ENCODE results near the gene TMEM165.
"Not testable (repeated sequence)": the region's sequence is repeated elsewhere in the genome, so short reads cannot be mapped to it uniquely, and the experiment has no call there.

Gene TMEM165, protein sequence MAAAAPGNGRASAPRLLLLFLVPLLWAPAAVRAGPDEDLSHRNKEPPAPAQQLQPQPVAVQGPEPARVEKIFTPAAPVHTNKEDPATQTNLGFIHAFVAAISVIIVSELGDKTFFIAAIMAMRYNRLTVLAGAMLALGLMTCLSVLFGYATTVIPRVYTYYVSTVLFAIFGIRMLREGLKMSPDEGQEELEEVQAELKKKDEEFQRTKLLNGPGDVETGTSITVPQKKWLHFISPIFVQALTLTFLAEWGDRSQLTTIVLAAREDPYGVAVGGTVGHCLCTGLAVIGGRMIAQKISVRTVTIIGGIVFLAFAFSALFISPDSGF

DNA sequence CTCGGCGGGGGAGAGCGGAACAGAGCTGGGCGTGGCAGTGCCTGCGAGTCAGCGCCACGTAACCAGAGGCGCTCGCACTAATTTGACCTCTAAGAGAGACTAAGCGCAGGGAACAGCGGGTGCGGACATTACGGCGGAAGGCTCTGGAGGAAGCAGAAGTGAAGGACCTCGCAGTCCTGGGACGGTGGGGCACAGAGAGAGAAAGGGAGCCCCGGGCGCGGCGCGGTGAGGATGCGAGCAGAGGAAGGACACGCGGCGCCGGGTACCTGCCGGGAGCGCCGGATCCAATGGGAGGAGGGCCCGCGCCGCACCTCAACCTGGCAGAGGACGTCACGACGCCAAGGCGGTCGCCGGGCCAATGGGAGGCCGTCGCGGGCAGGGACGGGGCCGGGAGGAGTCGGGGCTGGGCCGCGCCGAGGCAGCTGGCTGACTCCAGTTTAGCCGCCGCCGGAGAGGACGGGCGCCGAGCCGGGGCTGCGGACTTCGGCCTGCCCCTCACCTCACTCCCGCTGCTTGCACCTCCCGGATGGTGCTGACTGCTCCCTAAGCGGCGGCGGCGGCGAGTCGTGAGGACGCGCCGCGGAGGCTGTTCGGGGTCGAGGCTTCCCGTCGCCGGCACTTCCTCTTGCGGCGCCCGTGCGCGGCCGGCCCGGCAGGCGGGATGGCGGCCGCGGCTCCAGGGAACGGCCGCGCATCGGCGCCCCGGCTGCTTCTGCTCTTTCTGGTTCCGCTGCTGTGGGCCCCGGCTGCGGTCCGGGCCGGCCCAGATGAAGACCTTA, at the start of gene TMEM165:
Gene TMEM165, plus strand, starts transcription at position 429 of the 779 bp plus-strand sequence. Its CDS starts 233 bp downstream, at position 662.
- Mint-ChIP-seq H3K27me3 (ENCODE audit: low read depth) (no peaks in the 10 kb centered on the region), H3K4me3 (peak within 1 kb of the TSS; percentile 98), H3K4me1 (ENCODE audit: low read depth) (peaks cover 36% of the 10 kb centered on the region), H3K9me3 (no peaks in the 10 kb centered on the region), H3K36me3 (ENCODE audit: low read depth) (peaks cover 14% of the 10 kb centered on the region), H3K27ac (peak within 1 kb of the TSS; percentile 97)

DNA sequence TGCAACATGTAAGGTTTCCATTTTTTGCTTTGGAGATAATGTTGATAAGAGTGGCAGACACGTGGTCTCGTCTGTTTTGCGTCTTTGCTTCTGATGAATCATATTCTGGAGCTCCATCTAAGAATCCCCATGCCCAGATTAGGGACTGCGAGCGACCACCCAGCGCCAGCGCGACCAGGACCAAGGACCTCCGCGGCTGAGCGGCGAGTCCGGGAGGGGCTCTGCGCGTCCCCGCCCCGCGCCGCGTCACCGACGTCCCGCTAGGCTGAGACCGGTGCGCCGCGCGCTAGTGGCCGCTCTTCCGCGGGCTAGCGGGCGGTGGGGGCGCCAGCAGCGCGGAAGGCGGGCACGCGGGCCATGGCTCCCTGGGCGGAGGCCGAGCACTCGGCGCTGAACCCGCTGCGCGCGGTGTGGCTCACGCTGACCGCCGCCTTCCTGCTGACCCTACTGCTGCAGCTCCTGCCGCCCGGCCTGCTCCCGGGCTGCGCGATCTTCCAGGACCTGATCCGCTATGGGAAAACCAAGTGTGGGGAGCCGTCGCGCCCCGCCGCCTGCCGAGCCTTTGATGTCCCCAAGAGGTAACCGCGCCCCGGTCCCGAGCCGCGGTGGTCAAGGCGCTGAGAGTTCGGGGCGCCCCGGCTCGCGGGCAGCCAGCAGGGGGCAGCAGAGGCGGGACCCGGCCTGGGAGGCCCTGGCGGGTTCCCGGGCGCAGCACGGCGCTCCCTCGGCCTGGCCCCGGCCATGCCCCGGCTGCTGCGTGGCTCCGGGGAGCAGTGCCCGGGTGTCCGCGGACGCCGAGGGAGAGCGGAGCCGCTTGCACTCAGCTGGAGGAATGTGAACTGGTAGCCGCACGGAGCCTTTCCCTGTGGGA, 49.5 kb upstream of the TMEM165 start, which contains the start of gene SRD5A3:
Gene SRD5A3, plus strand, starts transcription at position 263 of the 871 bp plus-strand sequence. Its CDS starts 95 bp downstream, at position 358.
- Mint-ChIP-seq H3K27ac (peak within 1 kb of the TSS; percentile 85), H3K9me3 (no peaks in the 10 kb centered on the region), H3K4me3 (peak within 1 kb of the TSS; percentile 88), H3K4me1 (ENCODE audit: low read depth) (peaks cover 22% of the 10 kb centered on the region), H3K27me3 (ENCODE audit: low read depth) (no peaks in the 10 kb centered on the region), H3K36me3 (ENCODE audit: low read depth) (no peaks in the 10 kb centered on the region)

DNA sequence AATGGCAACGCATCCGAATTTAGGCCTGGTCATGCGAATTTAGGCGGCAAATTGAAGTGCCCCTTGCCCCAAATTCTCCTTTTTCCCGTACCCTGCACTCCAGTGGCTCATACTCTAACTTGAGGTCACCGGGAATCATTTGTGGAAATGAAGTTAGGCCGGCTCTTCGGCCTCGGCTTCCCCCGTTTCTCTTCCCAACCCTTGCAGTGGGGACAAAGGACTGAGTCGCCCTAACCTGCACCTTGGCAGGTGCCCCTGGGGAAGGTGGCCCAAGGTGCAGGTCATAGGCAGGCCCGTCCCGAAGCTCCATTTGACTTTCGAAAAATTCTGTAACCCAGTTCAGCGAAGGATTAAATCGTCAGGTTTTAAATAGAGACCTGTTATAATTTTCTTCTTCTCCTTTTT, 48.9 kb upstream of the TMEM165 start:
- Mint-ChIP-seq H3K27me3 (ENCODE audit: low read depth) (no peaks in the 10 kb centered on the region), H3K9me3 (no peaks in the 10 kb centered on the region), H3K36me3 (ENCODE audit: low read depth) (no peaks in the 10 kb centered on the region), H3K4me3 (peak overlapping the region; percentile 80), H3K27ac (peak overlapping the region; percentile 62), H3K4me1 (ENCODE audit: low read depth) (peaks cover 22% of the 10 kb centered on the region)

DNA sequence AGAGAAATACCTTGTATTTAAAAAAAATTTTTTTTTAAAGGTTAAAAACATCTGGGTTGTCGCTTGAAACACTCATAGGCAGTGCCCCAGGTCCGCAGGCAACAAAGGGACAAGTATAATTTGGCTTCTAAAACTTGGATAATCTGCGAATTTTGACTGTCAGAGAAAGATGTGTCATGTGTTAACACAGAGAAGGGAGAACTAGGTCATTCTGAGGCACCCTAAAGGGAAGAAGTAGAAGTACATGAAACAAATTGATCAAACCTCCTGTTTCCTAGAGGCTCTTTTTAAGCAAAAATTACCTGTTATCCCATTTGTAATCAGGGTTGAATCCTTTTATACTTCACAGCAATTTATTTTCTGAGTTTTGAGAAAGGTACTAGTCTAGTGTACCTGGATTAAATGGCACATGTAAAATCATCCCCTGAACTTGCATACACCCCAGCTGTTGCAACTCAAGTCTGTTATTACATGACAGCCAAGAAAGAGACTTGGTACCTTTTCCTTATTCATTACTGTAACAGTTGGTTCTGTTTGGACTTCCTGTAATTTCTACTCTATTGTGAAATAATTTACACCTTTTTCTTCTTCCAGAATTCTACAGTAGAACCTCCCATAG, 48.0 kb upstream of the TMEM165 start:
- Mint-ChIP-seq H3K27ac (peak overlapping the region; percentile 24), H3K4me3 (peak overlapping the region; percentile 80), H3K27me3 (ENCODE audit: low read depth) (no peaks in the 10 kb centered on the region), H3K36me3 (ENCODE audit: low read depth) (peaks cover 3% of the 10 kb centered on the region), H3K4me1 (ENCODE audit: low read depth) (peaks cover 22% of the 10 kb centered on the region), H3K9me3 (peaks cover 2% of the 10 kb centered on the region)

DNA sequence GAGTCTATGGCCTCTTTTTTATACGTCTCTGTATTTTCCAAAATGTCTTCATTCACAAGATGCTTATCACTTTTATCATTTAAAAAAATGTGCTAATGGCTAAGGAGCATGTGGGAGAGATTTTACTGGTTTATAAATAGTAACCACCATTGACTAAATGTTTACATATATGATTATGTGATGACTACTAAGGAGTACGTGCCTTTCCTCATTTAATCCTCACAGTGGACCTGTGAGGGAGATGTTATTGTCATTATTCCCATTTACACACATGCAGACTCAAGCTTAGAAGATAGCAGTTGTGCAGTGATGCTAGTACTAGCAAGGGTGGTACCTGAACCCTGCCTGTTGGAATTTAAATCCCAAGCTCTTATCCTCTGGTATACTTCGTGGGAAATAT, 47.3 kb upstream of the TMEM165 start:
- H3K4me1 Mint-ChIP-seq (ENCODE audit: low read depth) = peaks cover 22% of the 10 kb centered on the region
- no peaks in the 10 kb centered on the region for H3K27me3 Mint-ChIP-seq (ENCODE audit: low read depth)
- peaks cover 5% of the 10 kb centered on the region for H3K9me3 Mint-ChIP-seq
- H3K27ac Mint-ChIP-seq = no peak overlapping the region
- H3K4me3 Mint-ChIP-seq = no peak overlapping the region
- peaks cover 3% of the 10 kb centered on the region for H3K36me3 Mint-ChIP-seq (ENCODE audit: low read depth)

DNA sequence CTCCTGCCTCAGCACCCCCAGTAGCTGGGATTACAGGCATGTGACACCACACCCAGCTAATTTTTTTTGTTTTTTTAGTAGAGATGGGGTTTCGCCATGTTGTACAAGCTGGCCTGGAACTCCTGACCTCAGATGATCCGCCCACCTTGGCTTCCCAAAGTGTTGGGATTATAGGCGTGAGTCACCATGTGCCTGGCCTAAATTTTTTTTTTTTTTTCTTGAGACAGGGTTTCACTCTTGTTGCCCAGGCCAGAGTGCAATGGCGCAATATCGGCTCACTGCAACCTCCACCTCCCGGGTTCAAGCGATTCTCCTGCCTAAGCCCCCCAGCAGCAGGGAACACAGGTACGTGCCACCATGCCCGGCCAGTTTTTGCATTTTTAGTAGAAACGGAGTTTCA, 44.9 kb upstream of the TMEM165 start:
- H3K27me3 Mint-ChIP-seq (ENCODE audit: low read depth); H3K27ac Mint-ChIP-seq; H3K4me3 Mint-ChIP-seq; H3K36me3 Mint-ChIP-seq (ENCODE audit: low read depth); H3K9me3 Mint-ChIP-seq: not testable (repeated sequence)
- H3K4me1 Mint-ChIP-seq (ENCODE audit: low read depth) = peaks cover 16% of the 10 kb centered on the region

DNA sequence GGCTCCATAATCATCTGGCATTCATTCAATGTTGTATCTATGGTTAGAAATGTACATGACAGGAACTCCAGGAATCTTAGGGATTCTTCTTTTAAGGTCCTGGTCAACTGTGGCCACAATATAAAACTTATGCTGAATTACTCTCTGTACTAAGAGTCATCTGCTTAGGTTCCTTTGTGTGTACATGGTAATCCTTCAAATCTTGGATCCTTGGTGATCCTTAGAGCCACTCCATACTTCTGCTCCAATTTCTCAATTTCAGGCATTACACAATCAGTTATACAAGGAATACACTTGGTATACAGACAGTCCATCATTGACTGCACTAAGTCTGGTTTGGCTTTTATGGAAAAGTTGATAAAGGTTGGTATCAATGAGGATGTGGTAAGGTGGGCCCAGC, 43.9 kb upstream of the TMEM165 start:
- Mint-ChIP-seq H3K27ac (no peak overlapping the region), H3K9me3 (peaks cover 5% of the 10 kb centered on the region), H3K4me1 (ENCODE audit: low read depth) (peaks cover 13% of the 10 kb centered on the region), H3K36me3 (ENCODE audit: low read depth) (peaks cover 8% of the 10 kb centered on the region), H3K4me3 (no peak overlapping the region), H3K27me3 (ENCODE audit: low read depth) (no peaks in the 10 kb centered on the region)

DNA sequence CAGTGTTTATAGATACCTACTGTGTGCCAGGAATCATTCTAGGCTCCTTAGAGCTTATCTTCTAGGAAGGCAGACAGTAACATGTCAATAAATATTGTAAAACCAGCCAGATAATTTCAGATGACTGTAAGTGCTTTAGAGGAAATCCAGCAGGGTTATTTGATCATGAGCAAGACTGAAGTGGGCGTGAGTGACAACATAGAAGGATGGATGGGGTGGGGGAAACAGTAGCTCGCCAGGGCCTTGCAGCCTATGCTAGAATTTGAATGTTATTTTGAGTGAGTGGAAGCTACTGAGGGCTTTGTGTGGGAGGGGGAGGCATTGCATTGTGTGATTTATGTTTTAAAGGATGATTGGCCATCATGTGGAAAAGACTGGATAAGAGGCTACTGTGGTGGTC, 43.0 kb upstream of the TMEM165 start:
- no peak overlapping the region for H3K27ac Mint-ChIP-seq
- H3K4me1 Mint-ChIP-seq (ENCODE audit: low read depth) = peaks cover 4% of the 10 kb centered on the region
- H3K36me3 Mint-ChIP-seq (ENCODE audit: low read depth) = peaks cover 13% of the 10 kb centered on the region
- H3K27me3 Mint-ChIP-seq (ENCODE audit: low read depth) = no peaks in the 10 kb centered on the region
- H3K4me3 Mint-ChIP-seq = no peak overlapping the region
- H3K9me3 Mint-ChIP-seq = peaks cover 5% of the 10 kb centered on the region

DNA sequence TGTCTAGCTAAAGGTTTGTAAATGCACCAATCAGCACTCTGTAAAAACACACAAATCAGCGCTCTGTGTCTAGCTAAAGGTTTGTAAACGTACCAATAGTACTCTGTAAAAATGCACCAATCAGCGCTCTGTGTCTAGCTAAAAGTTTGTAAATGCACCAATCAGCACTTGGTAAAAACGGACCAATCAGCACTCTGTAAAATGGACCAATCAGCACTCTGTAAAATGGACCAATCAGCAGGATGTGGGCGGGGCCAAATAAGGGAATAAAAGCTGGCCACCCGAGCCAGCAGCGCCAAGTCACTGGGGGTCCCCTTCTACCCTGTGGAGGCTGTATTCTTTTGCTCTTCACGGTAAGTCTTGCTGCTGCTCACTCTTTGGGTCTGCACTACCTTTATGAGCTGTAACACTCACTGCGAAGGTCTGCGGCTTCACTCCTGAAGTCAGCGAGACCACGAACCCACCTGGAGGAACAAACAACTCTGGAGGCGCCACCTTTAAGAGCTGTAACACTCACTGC, 42.5 kb upstream of the TMEM165 start:
- H3K4me1 Mint-ChIP-seq (ENCODE audit: low read depth); H3K27ac Mint-ChIP-seq; H3K4me3 Mint-ChIP-seq; H3K27me3 Mint-ChIP-seq (ENCODE audit: low read depth); H3K9me3 Mint-ChIP-seq: not testable (repeated sequence)
- H3K36me3 Mint-ChIP-seq (ENCODE audit: low read depth) = peaks cover 13% of the 10 kb centered on the region

DNA sequence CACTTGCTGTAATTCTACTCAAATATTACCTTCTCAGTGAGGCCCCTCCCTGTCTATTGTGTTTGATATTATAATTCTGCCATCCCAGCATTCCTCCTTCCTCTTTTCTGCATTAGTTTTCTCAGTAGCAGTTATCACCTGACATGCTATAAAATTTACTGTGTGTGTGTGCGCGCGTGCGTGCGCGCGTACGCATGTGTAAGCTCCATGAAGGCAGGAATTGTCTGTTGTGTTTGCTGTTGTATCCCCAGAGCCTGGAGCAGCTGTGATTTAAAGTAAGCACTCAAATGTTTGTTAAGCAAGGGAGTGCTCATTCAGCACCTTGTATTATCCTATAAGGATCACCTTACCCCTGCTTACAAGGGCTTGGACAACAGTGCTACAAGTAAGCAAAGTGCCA, 41.1 kb upstream of the TMEM165 start:
- Mint-ChIP-seq H3K27me3 (ENCODE audit: low read depth) (no peaks in the 10 kb centered on the region), H3K4me3 (no peak overlapping the region), H3K36me3 (ENCODE audit: low read depth) (peaks cover 13% of the 10 kb centered on the region), H3K9me3 (peaks cover 5% of the 10 kb centered on the region), H3K27ac (no peak overlapping the region), H3K4me1 (ENCODE audit: low read depth) (peaks cover 5% of the 10 kb centered on the region)

DNA sequence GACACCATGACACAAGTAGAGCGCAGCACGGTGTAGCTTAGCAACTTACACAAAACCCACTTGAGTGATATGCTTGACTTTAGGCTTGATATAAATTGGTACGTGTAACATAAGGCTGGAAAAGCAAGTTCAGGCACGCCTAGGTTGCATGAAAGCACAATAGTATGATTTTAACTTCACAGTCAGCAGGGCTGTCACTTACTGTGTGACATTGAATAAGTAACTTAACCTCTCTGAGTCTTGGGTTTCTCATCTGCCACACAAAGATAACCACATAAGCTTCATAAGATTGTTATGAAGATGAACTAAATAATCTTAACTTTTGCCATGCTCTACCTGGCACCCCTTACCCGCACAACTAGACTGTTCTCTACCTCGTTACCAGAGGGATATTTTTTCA, 40.2 kb upstream of the TMEM165 start:
- Mint-ChIP-seq H3K4me1 (ENCODE audit: low read depth) (peaks cover 5% of the 10 kb centered on the region), H3K27ac (no peak overlapping the region)

DNA sequence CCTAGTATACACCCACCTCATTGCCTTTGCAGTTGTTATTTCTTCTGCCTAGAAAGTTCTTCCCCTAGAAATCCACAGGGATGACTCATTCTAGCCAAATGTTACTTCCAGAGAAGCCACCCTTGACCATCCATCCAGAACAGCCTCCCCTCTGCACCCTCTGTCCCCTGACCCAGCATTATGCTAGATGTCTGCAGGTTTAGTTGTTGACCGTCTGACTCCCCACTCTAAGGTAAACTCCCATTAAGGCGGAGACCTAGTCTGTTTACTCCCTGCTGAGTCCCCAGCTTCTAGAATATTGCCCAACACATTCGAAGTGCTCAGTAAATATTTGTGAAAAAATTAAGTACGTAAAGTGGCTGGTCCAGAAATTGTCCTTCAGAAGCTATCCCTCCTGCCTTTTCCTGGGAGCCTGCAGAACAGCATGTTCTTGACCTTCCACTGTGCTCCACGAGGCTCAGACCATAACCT, 38.7 kb upstream of the TMEM165 start:
- H3K27me3 Mint-ChIP-seq (ENCODE audit: low read depth) = no peaks in the 10 kb centered on the region
- peaks cover 13% of the 10 kb centered on the region for H3K36me3 Mint-ChIP-seq (ENCODE audit: low read depth)
- no peak overlapping the region for H3K4me3 Mint-ChIP-seq
- H3K4me1 Mint-ChIP-seq (ENCODE audit: low read depth) = peaks cover 5% of the 10 kb centered on the region
- H3K27ac Mint-ChIP-seq = no peak overlapping the region
- peaks cover 5% of the 10 kb centered on the region for H3K9me3 Mint-ChIP-seq

More for the DNA sequence above, 40.2 kb upstream of the TMEM165 start:
- Mint-ChIP-seq H3K36me3 (ENCODE audit: low read depth) (peaks cover 13% of the 10 kb centered on the region), H3K9me3 (peaks cover 5% of the 10 kb centered on the region), H3K27me3 (ENCODE audit: low read depth) (no peaks in the 10 kb centered on the region), H3K4me3 (no peak overlapping the region)

DNA sequence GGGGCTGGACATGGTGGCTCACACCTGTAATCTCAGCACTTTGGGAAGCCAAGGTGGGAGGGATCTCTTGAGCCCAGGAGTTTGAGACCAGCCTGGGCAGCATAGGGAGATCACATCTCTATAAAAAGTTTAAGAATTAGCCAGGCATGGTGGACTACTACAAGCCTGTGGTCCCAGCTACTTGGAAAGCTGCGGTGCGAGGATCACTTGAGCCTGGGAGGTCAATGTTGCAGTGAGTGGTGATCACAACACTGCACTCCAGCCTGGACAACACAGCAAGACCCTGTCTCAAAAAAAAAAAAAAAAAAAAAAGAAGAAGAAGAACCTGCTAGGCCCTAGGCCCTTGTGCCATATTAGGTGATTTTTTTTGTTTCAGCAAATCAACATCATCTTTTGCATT, 37.5 kb upstream of the TMEM165 start:
- Mint-ChIP-seq H3K4me1 (ENCODE audit: low read depth) (peaks cover 5% of the 10 kb centered on the region), H3K4me3 (no peak overlapping the region), H3K27me3 (ENCODE audit: low read depth) (no peaks in the 10 kb centered on the region), H3K36me3 (ENCODE audit: low read depth) (peaks cover 10% of the 10 kb centered on the region), H3K27ac (no peak overlapping the region), H3K9me3 (no peaks in the 10 kb centered on the region)

DNA sequence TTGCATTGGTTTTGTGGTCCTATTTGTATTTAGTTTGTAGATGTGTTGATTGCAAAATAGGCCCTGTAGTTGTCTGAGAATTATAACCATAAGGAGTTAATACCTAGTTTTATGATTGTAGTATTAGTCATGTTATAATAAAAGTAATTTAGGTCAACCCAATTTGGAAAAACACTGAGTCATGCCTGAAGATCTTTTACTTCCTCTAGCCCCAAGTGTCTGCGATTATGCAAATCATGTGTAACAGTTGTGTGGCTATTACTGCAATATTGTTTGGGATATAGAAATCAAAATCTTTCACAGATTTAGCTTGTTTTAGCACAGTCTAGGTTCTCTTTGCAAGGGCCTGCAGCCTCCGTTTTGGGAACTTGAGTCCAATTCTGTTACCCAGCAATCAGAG, 37.1 kb upstream of the TMEM165 start:
- peaks cover 10% of the 10 kb centered on the region for H3K36me3 Mint-ChIP-seq (ENCODE audit: low read depth)
- no peak overlapping the region for H3K27ac Mint-ChIP-seq
- H3K4me3 Mint-ChIP-seq = no peak overlapping the region
- H3K4me1 Mint-ChIP-seq (ENCODE audit: low read depth) = peaks cover 5% of the 10 kb centered on the region
- H3K27me3 Mint-ChIP-seq (ENCODE audit: low read depth) = no peaks in the 10 kb centered on the region
- H3K9me3 Mint-ChIP-seq = no peaks in the 10 kb centered on the region
